Measurements from ENCODE around the gene MAB21L3. TPM values are rescaled to one million over a fixed set of nuclear protein-coding genes. Genes with fewer than 3 reads are reported as not detected.

The MAB21L3 gene
- total RNA-seq, 4 donors from 2014 or later: 9.7 to 26.6 (median 20.7) TPM

- H3K4me1 ChIP-seq: peaks cover 55% of the 10 kb centered on the region
- no peak overlapping the region for H3K4me3 ChIP-seq
- H3K9me3 ChIP-seq: no peaks in the 10 kb centered on the region
- TF ChIP-seq EP300 (IDR thresholded peaks at IDR 0.05) (no peak), CTCF (IDR thresholded peaks at IDR 0.05) (no peak), POLR2AphosphoS5 (IDR thresholded peaks at IDR 0.05) (no peak), POLR2A (IDR thresholded peaks at IDR 0.05) (no peak)
- WGBS: 24% methylated on average over 4 of the region's 4 CpGs
- H3K36me3 ChIP-seq: no peaks in the 10 kb centered on the region
- peak overlapping the region; percentile 88 for H3K27ac ChIP-seq
- no peaks in the 10 kb centered on the region for H3K27me3 ChIP-seq
- no peak for DNase-seq (ENCODE audit: low spot score in 2 of 2)
Observed at GRCh38 chr1:116164604-116165368, 53.6 kb downstream of the MAB21L3 start.

- peak in 1 of 2 donors; percentile 83 for DNase-seq (ENCODE audit: low spot score in 2 of 2)
- H3K4me3 ChIP-seq: no peak overlapping the region
- no peaks in the 10 kb centered on the region for H3K27me3 ChIP-seq
- no peaks in the 10 kb centered on the region for H3K36me3 ChIP-seq
- TF ChIP-seq CTCF (IDR thresholded peaks at IDR 0.05) (no peak), POLR2A (IDR thresholded peaks at IDR 0.05) (no peak), EP300 (IDR thresholded peaks at IDR 0.05) (no peak), POLR2AphosphoS5 (IDR thresholded peaks at IDR 0.05) (no peak)
- H3K4me1 ChIP-seq: peaks cover 55% of the 10 kb centered on the region
- peak overlapping the region; percentile 88 for H3K27ac ChIP-seq
- no peaks in the 10 kb centered on the region for H3K9me3 ChIP-seq
- WGBS: 71% methylated on average over 4 of the region's 9 CpGs
Observed at GRCh38 chr1:116165572-116165971, 54.4 kb downstream of the MAB21L3 start.

GRCh38 chr1:116166011-116166571 lies 54.9 kb downstream of the MAB21L3 start:
- peaks cover 55% of the 10 kb centered on the region for H3K4me1 ChIP-seq
- DNase-seq (ENCODE audit: low spot score in 2 of 2): no peak
- H3K27me3 ChIP-seq: no peaks in the 10 kb centered on the region
- TF ChIP-seq EP300 (IDR thresholded peaks at IDR 0.05): no peak
- no peak for TF ChIP-seq POLR2A (IDR thresholded peaks at IDR 0.05)
- no peak for TF ChIP-seq POLR2AphosphoS5 (IDR thresholded peaks at IDR 0.05)
- TF ChIP-seq CTCF (IDR thresholded peaks at IDR 0.05): no peak
- H3K36me3 ChIP-seq: no peaks in the 10 kb centered on the region
- no peak overlapping the region for H3K4me3 ChIP-seq
- H3K27ac ChIP-seq: peak overlapping the region; percentile 88
- 60% methylated on average over 5 of the region's 6 CpGs for WGBS
- H3K9me3 ChIP-seq: no peaks in the 10 kb centered on the region

GRCh38 chr1:116166655-116167054 lies 55.5 kb downstream of the MAB21L3 start:
- H3K9me3 ChIP-seq: no peaks in the 10 kb centered on the region
- TF ChIP-seq POLR2A (IDR thresholded peaks at IDR 0.05): no peak
- TF ChIP-seq EP300 (IDR thresholded peaks at IDR 0.05): no peak
- no peak for TF ChIP-seq POLR2AphosphoS5 (IDR thresholded peaks at IDR 0.05)
- no peak for DNase-seq (ENCODE audit: low spot score in 2 of 2)
- 92% methylated on average over 3 of the region's 4 CpGs for WGBS
- no peak overlapping the region for H3K4me3 ChIP-seq
- no peaks in the 10 kb centered on the region for H3K36me3 ChIP-seq
- H3K27me3 ChIP-seq: no peaks in the 10 kb centered on the region
- peak overlapping the region; percentile 88 for H3K27ac ChIP-seq
- H3K4me1 ChIP-seq: peaks cover 55% of the 10 kb centered on the region

GRCh38 chr1:116167625-116168276 lies 56.6 kb downstream of the MAB21L3 start:
- Histone ChIP-seq H3K27ac (peak overlapping the region; percentile 88), H3K9me3 (no peaks in the 10 kb centered on the region), H3K4me1 (peaks cover 55% of the 10 kb centered on the region), H3K36me3 (no peaks in the 10 kb centered on the region), H3K4me3 (peak overlapping the region; percentile 63), H3K27me3 (no peaks in the 10 kb centered on the region)
- TF ChIP-seq CTCF (IDR thresholded peaks at IDR 0.05) (no peak), POLR2AphosphoS5 (IDR thresholded peaks at IDR 0.05) (no peak), EP300 (IDR thresholded peaks at IDR 0.05) (no peak), POLR2A (IDR thresholded peaks at IDR 0.05) (no peak)
- no peak for DNase-seq (ENCODE audit: low spot score in 2 of 2)
- 30% methylated on average over 31 of the region's 35 CpGs for WGBS

Measured in suprapubic skin (tissue), 4 donors.